Endometrium (tissue), 2 donors: ENCODE data around the gene TOX2.

Experiments used
- FAIRE-seq: peaks from 2 replicates; lab custom pipeline; 2012; peaks lifted over from hg19 to GRCh38; lab: Jason Lieb, UNC
- donor health status: control.
- donor health status: control.

TOX2 gene

GRCh38 chr20:44080646-44081267 is 166.1 kb downstream of the TOX2 start:
- no peak for FAIRE-seq

- no peak for FAIRE-seq
Observed at GRCh38 chr20:44081476-44081875, 166.8 kb downstream of the TOX2 start.

DNA sequence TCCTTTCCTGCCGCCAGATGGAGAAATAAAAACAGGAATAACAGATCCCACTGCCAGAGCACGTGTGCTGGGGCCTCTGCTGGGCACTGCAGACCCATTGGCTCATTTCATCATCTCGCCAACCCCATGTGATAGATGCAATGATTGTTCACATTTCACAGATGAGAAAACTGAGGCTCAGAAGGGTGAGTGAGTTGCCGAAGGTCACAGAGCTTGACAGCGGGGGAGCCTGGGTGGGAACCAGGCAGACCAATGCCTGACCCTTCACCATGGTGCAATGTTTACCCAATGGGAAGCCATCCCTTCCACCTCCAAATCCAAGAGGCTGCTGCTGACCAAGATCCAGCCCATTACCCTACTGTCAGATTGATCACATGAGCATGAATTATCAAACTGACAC is 167.2 kb downstream of the TOX2 start:
- no peak for FAIRE-seq

DNA sequence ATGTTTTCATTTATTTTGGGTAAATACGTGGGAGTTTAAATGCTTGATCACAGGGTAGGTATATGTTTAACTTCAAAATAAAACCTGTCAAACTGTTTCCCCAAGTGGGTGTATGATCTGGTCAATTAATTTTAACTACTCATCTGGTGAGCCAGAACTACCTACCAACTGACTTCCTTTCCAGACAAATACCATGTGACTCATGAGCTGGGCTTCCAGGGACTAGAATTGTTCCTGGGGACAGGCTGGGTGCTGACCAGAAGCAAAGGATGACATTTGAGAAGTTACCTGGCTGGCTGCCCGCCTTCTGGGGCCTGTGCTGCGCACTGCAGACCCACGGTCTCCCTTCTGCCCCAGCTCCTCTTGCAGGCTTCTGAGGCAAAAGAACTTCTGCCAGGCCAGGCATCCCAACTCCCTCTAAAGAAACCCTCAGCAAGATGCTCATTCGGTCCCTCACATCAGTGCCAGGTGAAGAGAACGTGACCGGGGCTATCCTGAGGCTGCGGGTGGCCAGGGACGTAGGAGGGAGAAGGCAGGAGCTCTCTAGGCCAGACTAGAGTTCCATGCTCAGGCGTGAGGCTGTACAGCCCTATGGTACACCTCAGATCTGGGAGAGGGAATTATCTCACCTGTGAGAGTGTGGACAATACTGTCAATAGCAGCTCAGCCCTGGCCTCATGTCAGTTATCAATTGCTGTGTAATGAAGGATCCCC is 168.7 kb downstream of the TOX2 start:
- FAIRE-seq, result peak; percentile 64

GRCh38 chr20:44084439-44084838 is 169.8 kb downstream of the TOX2 start:
- no peak for FAIRE-seq

- FAIRE-seq, result no peak
Observed at GRCh38 chr20:44084891-44085290, 170.2 kb downstream of the TOX2 start.

GRCh38 chr20:44085616-44086434 is 171.2 kb downstream of the TOX2 start:
- no peak for FAIRE-seq

DNA sequence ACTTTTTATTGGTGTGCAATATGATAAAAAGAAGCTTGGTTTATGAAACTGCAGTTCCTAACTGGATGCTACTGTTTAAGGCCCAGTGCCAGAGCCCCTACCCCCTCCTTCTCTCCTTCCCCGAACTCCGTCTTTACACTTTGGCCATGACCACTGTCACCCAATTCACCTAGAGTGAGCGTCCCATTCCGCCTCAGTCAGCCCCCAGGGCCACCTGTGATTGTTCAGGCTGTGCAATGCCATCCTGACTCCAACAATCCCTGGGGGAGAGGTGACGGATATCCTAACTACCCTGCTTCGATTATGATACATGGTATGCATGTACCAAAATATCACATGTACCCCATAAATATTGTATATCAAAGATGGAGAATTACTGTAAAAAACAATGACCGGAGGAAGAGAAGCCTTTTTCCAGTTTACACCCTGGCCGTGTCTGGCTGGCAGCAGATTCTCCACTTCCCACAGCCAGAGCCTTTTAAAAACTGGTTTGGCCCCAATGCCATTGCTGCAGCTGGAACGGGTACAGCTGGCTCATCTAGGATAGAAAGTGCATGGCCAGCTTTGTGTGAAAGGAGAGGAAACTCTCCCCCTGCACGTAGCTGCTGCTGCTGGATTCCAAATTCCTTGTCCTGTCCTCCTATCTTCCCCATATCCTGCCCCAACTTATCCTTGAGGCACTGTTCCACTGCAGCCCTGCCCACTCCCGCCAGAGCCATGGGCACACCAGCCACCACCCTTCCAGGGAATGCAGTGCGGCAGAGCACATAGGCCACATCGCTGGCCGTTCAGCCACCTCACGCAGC is 172.6 kb downstream of the TOX2 start:
- FAIRE-seq, result no peak

GRCh38 chr20:44087857-44088120 is 173.1 kb downstream of the TOX2 start:
- no peak for FAIRE-seq

DNA sequence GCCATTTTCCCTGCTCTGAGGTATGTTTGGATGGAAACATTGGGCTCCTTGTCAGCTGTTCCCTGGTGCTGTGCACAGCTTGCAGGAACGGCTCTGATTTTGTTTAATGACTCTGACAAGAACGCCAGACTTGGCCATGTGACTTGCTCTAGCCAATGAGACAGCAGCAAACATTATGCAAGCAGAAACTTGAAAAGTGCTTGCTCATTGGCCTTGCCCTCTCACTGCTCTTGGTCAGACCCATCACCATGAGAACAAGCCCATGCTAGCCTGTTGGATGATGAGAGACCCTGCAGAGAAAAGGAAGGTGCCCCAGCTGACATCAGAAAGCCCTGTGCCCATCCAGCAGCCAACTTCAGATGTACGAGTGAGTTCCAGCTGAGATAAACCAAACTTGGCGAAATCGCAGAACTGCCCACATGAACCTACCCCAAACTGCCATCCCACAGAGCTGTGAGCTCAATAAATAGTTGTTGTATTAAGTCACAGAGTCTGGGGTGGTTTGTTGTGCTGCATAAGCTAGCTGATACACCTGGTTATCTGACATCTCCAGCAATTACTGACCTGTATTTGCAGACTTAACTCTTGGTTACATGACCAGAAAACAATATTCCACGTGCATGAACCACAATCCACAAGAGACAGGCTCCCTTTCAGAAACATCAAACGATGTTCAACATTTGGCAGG is 175.5 kb downstream of the TOX2 start:
- FAIRE-seq, result no peak

- FAIRE-seq, result no peak
Observed at GRCh38 chr20:44091026-44091425, 176.4 kb downstream of the TOX2 start.

- no peak for FAIRE-seq
Observed at GRCh38 chr20:44092551-44093248, 178.0 kb downstream of the TOX2 start.

GRCh38 chr20:44093249-44093582 is 178.6 kb downstream of the TOX2 start:
- FAIRE-seq, result no peak

DNA sequence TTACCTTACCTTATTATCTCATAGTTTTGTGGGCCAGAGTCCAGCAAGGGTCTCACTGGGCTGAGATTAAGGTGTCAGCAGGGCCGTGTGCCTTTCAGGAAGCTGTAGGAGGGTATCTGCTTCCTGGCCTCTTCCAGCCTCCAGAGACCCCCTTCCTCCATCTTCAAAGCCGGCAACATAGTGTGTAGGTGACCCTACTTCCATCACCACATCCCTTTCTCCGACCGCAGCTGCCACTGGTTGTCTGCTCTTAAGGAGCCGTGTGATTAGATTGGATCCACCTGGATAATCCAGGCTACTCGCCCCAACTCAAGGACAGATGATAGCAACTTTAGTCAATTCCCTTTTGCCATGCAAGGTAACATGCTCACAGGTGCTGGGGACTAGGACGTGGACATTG is 181.2 kb downstream of the TOX2 start:
- no peak for FAIRE-seq

DNA sequence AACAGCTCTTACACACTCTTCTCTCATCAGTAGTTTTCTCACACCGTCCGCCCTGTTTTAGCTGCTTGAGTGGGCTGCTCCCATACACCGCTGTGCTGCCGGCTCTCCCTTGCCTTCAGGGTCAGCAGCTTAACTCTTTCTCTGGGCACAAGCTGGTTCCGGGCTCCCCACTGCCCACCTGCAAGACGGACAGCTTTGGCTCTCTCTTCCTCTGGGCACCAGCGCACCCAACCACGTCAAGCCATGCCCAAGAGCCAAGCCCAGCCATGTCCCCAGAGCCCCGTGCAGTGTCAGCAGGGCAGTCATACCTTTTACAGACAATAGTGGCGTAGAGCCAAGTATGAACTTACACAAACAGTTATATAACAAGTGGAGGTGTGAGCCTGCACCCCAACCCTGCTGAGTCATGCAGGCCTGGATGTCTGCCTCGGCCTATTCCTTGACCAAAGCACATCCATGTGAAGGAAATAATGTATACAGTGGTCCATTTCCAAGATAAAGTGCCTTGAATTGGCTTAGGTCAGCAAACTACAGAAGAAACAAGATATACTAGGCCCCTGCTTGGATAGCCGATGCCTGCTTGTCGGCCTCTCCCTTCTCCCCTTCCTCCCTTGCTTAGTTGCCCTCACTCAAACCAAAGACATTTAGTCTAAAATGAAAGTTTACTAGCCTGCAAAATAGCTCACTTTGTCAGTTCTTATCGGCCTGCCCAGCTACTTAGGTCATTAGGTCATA is 183.0 kb downstream of the TOX2 start:
- FAIRE-seq, result no peak

DNA sequence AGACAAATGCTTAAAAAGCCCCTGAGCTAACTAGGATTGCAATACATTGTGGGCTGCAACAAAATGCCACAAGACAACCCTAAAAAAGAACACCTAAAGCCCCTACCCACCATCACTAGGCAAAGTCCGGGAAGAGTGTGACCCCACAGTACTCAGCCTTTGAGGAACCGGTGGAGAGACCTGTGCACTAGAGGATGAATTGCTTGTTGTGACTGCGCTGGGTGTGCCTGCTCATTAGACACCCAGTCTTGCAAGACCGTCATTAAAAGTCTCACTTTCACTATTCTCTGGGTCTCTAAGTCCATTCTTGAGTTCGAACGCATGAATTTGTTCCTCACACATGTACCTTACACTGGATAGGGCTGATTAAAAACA is 183.6 kb downstream of the TOX2 start:
- FAIRE-seq, result no peak

DNA sequence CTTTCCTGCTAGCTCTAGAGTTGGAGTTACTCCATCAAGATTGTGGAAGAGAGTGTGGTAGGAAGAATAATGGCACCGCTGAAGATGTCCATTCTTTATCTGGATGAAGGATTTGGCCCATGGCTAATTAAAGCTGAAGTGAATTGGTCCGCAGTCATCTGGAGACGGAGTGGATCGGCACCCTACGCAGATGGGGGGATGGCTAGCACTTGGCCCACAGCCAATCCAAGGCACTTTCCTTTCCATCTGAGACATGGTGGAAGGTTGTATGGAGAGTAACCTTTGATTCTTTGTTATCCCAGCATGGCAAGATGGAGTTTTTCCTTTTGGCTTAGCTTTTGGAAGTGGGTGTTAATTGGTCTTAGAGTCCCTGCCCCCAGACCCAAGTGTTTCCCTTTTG is 184.0 kb downstream of the TOX2 start:
- FAIRE-seq, result no peak

DNA sequence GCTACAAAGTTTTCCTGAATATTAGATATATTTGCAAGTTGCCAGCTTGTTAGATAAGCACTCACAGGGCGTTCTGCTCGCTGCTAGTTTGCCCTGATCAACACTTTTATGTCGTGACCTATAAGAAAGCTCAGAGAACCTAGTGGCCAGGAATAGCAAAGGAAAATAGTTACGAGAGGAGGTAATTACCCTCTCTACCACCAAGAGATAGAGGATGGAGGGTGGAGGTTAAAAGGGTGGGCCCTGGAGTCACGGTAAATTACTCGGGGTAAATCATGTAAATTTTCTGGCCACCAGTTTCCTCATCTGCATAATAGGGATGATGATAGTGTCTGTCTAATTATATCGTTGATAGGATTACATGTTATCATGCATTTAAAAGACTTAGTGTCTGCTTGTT is 185.2 kb downstream of the TOX2 start:
- FAIRE-seq, result no peak

GRCh38 chr20:44102582-44102981 is 187.9 kb downstream of the TOX2 start:
- FAIRE-seq, result no peak

DNA sequence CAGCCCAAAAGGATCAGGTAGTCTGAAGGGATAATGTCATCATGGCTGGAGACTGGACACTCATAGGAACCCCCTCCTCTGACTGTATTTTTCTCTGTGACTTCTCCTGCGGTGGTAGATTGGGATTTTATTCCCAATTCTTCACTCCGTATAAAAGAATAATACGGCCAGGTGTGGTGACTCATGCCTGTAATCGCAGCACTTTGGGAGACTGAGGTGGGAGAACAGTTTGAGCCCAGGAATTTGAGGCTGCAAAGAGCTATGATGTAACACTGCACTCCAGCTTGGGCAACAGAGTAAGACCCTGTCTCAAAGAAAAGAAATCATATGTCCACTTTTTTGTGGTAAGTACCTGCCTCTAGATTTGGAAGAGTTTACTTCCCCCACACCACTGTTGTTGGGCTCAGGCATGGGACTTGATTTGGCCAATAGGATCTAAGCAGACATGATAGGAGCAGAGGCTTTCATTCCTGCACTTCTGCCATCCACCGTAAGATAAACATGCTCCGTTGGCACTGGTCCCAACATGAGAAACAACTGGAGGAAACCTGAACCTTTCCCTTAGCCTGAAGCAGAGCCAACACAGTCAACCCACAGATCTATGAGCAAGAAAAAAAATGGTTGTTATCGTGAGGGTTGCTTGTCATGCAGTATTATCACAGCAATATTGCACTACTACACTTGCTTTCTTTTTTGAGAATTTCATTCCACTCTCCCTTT is 190.3 kb downstream of the TOX2 start:
- FAIRE-seq, result no peak
